T-helper 17 cell (primary cell): ENCODE results near the gene ELK1. TPM values are rescaled to one million over a fixed set of nuclear protein-coding genes. Genes with fewer than 3 reads are reported as not detected.

Source experiments
- ATAC-seq: fragments of 150-1000 bp; cut with Tn5 transposase; 2 replicates; pipeline ENCODE4 v1.10.0; 2021; ENCODE audit warnings: mild to moderate bottlenecking, moderate library complexity
- DNase-seq, 3 donors: peaks; one replicate each; pipeline versions ENCODE4 v3.0.0 to v3.0.0-alpha.2; 2020 to 2021
- H3K9me3 ChIP-seq: one replicate; pipeline ENCODE4 v1.7.0; 2013; ENCODE audit warnings: low read length, mild to moderate bottlenecking; ENCODE audit not compliant: control insufficient read depth, poor library complexity, severe bottlenecking
- H3K27ac Mint-ChIP-seq: one replicate; pipeline ENCODE4 v1.8.0; 2022; ENCODE audit warnings: mild to moderate bottlenecking, moderate library complexity, mixed read lengths
- H3K27me3 Mint-ChIP-seq: one replicate; pipeline ENCODE4 v1.8.0; 2022; ENCODE audit warnings: mixed read lengths
- H3K36me3 Mint-ChIP-seq: one replicate; pipeline ENCODE4 v1.8.0; 2022; ENCODE audit warnings: low read depth, mixed read lengths
- H3K4me1 Mint-ChIP-seq: one replicate; pipeline ENCODE4 v1.8.0; 2022; ENCODE audit warnings: mild to moderate bottlenecking, mixed read lengths
- H3K4me3 Mint-ChIP-seq: one replicate; pipeline ENCODE4 v1.8.0; 2022; ENCODE audit warnings: mild to moderate bottlenecking, moderate library complexity, mixed read lengths
- total RNA-seq, 4 donors: library from RNA in 2 of 4; stranded (reverse) in 2 of 4; gene quantifications; one replicate each; pipeline ENCODE4 v1.2.3 and lab custom pipeline; 2022 to 2026

ELK1 gene
- total RNA-seq, 2 donors from 2014 or later = 33.0 to 33.2 TPM

- H3K27me3 Mint-ChIP-seq = no peaks in the 10 kb centered on the region
- no peaks in the 10 kb centered on the region for H3K9me3 ChIP-seq
- H3K36me3 Mint-ChIP-seq = peaks cover 3% of the 10 kb centered on the region
- H3K27ac Mint-ChIP-seq = no peak overlapping the region
- ATAC-seq = no peak
- no peak for DNase-seq
- no peak overlapping the region for H3K4me3 Mint-ChIP-seq
- H3K4me1 Mint-ChIP-seq = peaks cover 17% of the 10 kb centered on the region
Observed at GRCh38 chrX:47634871-47635575, 15.3 kb downstream of the ELK1 start.

DNA sequence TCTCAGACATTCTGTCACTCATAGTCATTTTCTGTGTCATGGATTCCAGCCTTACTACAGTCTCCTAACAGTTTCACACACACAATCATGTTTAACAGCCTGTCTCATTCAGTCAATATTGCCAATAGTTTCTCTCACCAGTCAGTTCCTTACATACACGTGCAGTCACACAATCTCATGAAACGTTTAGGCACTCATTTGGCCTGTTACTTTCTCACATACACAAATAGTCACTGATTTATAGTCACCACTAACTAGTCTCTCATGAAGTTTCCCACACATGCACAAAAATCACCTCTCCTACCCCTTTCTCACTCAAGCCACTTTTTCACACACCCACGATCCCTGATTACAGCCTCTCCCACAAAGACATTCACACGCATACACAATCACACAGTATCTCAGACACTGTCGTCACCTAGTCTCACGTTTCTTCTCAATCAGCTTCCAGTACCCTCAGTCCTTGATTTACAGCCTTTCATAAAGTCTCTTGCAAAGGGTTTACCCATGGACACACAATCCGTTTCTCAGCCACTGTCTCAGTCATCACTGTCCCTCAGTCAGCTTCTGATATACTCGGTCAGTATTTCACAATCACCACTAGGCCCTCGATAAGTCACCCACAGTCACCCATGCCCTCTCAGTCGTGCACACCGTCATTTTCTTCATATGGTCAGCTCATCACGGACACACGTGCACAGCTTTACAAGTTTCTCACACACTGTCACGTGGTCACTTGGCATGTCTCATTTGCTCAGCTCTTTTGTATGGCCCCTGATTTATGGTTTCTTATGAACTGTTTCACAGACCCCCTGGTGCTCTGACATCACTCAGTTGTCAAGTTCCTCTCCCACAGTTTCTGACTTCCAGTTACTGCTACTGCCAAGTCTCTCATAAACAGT lies 16.4 kb downstream of the ELK1 start:
- no peak for ATAC-seq
- H3K36me3 Mint-ChIP-seq = no peaks in the 10 kb centered on the region

DNA sequence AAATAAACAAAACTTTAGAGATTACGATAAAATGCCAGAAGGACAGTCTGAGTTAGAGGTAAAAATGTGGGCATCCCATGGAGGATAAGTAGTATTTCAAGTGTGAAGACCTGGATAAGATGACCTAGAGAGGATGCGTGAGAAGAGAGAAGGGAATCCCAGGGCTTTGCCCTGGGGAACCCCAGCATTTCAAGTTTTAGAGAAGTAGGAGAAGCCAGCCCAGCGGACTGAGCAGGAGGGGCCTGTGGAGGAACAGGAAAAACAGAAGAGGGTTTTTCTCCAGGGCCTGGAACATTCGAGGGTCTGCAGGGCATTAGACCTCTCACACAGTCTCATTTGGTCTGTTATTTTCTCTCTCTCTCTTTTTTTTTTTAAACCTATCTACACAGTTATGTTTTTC lies 17.7 kb downstream of the ELK1 start:
- H3K36me3 Mint-ChIP-seq = no peaks in the 10 kb centered on the region
- no peak for DNase-seq
- no peaks in the 10 kb centered on the region for H3K9me3 ChIP-seq
- no peak for ATAC-seq
- H3K4me3 Mint-ChIP-seq = no peak overlapping the region
- peaks cover 21% of the 10 kb centered on the region for H3K4me1 Mint-ChIP-seq
- H3K27me3 Mint-ChIP-seq = no peaks in the 10 kb centered on the region
- H3K27ac Mint-ChIP-seq = no peak overlapping the region

More for the DNA sequence above, 16.4 kb downstream of the ELK1 start:
- Mint-ChIP-seq H3K4me3 (no peak overlapping the region), H3K27me3 (no peaks in the 10 kb centered on the region), H3K4me1 (peaks cover 18% of the 10 kb centered on the region), H3K27ac (no peak overlapping the region)
- no peak for DNase-seq
- H3K9me3 ChIP-seq = no peaks in the 10 kb centered on the region

- Mint-ChIP-seq H3K27me3 (no peaks in the 10 kb centered on the region), H3K27ac (no peak overlapping the region), H3K4me1 (peaks cover 17% of the 10 kb centered on the region), H3K36me3 (no peaks in the 10 kb centered on the region), H3K4me3 (no peak overlapping the region)
- H3K9me3 ChIP-seq = no peaks in the 10 kb centered on the region
- ATAC-seq (no peak), DNase-seq (no peak)
Observed at GRCh38 chrX:47631676-47632075, 18.7 kb downstream of the ELK1 start.

- Mint-ChIP-seq H3K4me1 (peaks cover 18% of the 10 kb centered on the region), H3K27me3 (no peaks in the 10 kb centered on the region), H3K36me3 (no peaks in the 10 kb centered on the region), H3K4me3 (peak within 1 kb of the TSS; percentile 86), H3K27ac (peak within 1 kb of the TSS; percentile 82)
- ATAC-seq = peak; percentile 65
- no peak for DNase-seq
- H3K9me3 ChIP-seq = no peaks in the 10 kb centered on the region
Observed at GRCh38 chrX:47629419-47630200, 20.8 kb downstream of the ELK1 start, which contains the start of gene CFP. Gene CFP (minus strand): TSS chrX:47629930. CDS start chrX:47629844, 86 bp downstream.

GRCh38 chrX:47628982-47629381 lies 21.4 kb downstream of the ELK1 start:
- H3K27ac Mint-ChIP-seq = peak overlapping the region; percentile 54
- peak overlapping the region; percentile 86 for H3K4me3 Mint-ChIP-seq
- DNase-seq (no peak), ATAC-seq (peak; percentile 68)
- no peaks in the 10 kb centered on the region for H3K9me3 ChIP-seq
- H3K36me3 Mint-ChIP-seq = no peaks in the 10 kb centered on the region
- no peaks in the 10 kb centered on the region for H3K27me3 Mint-ChIP-seq
- H3K4me1 Mint-ChIP-seq = peaks cover 20% of the 10 kb centered on the region

DNA sequence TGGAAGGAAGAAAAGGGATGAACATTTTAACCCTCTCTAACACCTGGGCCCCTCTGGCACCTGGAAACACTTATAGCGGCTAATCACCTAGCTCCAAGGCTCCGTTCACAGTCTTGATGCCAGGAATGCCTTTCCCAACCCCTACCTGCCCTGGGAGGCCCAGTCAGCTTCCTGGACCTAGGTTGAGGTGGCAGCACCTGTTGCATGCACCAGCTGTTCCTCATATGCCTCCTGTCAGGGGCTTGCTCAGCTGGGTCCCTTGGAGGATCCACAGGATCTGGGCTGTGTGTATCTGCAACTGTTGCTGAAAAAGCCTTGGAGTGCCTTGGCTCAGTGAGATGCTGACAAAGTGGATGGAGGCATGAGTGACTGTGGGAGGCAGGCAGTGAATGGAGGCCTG lies 25.0 kb downstream of the ELK1 start:
- no peak overlapping the region for H3K27ac Mint-ChIP-seq
- H3K36me3 Mint-ChIP-seq = no peaks in the 10 kb centered on the region
- H3K9me3 ChIP-seq = no peaks in the 10 kb centered on the region
- peak overlapping the region; percentile 19 for H3K4me3 Mint-ChIP-seq
- peaks cover 22% of the 10 kb centered on the region for H3K4me1 Mint-ChIP-seq
- ATAC-seq = no peak
- DNase-seq = no peak
- H3K27me3 Mint-ChIP-seq = no peaks in the 10 kb centered on the region

DNA sequence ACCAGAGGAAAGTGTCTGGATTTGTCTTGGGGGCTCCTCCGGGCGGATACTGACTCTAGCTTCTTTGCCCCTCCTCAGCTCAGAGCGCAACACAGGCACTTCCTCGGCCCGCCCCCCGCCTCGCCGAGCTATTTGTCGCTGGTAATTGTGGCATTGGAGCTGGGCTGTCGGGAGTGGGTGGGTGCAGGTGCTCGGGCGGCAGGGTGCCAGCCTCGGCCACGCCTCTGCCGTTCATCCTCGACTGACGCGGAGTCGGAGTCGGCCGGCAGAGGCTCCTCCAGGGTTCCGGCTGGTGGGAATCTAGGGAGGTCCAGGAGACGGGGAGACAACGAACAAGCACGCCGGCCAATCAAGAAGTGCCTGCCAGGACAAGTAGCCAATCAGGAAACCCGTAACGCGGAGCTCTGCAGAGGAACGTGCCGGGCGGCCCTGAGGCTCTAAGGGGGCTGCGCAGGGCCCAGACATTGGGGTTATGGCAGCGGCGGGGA lies 26.8 kb downstream of the ELK1 start:
- peak; percentile 53 for ATAC-seq
- H3K27me3 Mint-ChIP-seq = no peaks in the 10 kb centered on the region

DNA sequence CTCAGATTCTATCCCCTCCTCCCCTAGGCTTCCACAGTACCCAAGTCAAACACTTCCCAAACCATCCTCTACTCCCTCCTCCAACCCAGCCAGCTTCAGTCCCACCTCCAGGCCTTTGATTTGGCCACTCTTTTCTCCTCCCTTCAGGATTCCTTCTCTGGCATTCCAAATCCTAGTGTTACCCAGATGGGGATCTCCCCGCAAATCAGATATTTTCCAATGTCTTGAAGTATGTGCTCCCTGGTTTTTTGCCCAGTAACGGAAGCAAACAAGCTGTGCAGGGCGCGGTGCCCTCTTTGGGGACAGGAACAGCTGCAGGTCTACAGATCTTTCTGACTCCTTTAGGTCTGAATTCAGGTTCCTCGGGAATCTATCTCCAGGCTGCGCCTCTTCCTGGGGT lies 28.5 kb downstream of the ELK1 start:
- Mint-ChIP-seq H3K27ac (no peak overlapping the region), H3K27me3 (no peaks in the 10 kb centered on the region), H3K36me3 (no peaks in the 10 kb centered on the region), H3K4me1 (peaks cover 6% of the 10 kb centered on the region), H3K4me3 (peak overlapping the region; percentile 26)
- ATAC-seq (no peak), DNase-seq (no peak)
- H3K9me3 ChIP-seq = no peaks in the 10 kb centered on the region

More for the DNA sequence above, 26.8 kb downstream of the ELK1 start:
- Mint-ChIP-seq H3K36me3 (no peaks in the 10 kb centered on the region), H3K4me3 (peak overlapping the region; percentile 76), H3K4me1 (peaks cover 10% of the 10 kb centered on the region), H3K27ac (no peak overlapping the region)
- H3K9me3 ChIP-seq = no peaks in the 10 kb centered on the region
- peak in 1 of 3 donors; percentile 11 for DNase-seq

- Mint-ChIP-seq H3K36me3 (no peaks in the 10 kb centered on the region), H3K4me1 (peaks cover 6% of the 10 kb centered on the region), H3K27me3 (no peaks in the 10 kb centered on the region), H3K4me3 (peak overlapping the region; percentile 31), H3K27ac (peak overlapping the region; percentile 11)
- H3K9me3 ChIP-seq = no peaks in the 10 kb centered on the region
- DNase-seq (no peak), ATAC-seq (no peak)
Observed at GRCh38 chrX:47620303-47620685, 30.1 kb downstream of the ELK1 start.

DNA sequence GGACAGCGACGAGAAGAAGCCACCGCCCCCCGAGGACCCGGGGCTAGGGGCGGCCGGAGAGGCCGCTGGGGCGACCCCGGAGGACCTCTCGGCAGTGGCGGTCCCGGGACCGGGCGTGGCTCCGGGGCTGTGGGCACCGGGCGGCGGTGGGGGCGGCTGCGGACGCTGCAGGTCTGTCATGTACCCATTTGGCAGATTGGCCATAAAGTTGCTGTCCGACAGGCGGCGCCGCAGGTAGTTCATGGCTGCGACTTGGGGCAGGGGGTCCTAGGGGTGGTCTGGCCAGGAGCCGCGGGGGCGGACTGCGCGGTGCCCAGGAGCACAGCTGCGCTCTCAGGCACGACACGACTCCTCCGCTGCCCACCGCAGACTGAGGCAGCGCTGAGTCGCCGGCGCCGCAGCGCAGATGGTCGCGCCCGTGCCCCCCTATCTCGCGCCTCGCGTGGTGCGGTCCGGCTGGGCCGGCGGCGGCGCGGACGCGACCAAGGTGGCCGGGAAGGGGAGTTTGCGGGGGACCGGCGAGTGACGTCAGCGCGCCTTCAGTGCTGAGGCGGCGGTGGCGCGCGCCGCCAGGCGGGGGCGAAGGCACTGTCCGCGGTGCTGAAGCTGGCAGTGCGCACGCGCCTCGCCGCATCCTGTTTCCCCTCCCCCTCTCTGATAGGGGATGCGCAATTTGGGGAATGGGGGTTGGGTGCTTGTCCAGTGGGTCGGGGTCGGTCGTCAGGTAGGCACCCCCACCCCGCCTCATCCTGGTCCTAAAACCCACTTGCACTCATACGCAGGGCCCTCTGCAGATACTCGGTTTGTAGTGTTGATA lies 30.7 kb downstream of the ELK1 start, which contains the start of gene SYN1:
TSS of gene SYN1 (minus strand) at position 372 of the 817 bp plus-strand sequence. CDS start at position 243, 129 bp downstream.
- peak; percentile 90 for ATAC-seq
- no peaks in the 10 kb centered on the region for H3K9me3 ChIP-seq
- Mint-ChIP-seq H3K4me1 (peaks cover 6% of the 10 kb centered on the region), H3K27ac (peak within 1 kb of the TSS; percentile 11), H3K36me3 (no peaks in the 10 kb centered on the region), H3K27me3 (no peaks in the 10 kb centered on the region), H3K4me3 (peak within 1 kb of the TSS; percentile 64)
- peak; percentile 69 to 74 (median 72) for DNase-seq

DNA sequence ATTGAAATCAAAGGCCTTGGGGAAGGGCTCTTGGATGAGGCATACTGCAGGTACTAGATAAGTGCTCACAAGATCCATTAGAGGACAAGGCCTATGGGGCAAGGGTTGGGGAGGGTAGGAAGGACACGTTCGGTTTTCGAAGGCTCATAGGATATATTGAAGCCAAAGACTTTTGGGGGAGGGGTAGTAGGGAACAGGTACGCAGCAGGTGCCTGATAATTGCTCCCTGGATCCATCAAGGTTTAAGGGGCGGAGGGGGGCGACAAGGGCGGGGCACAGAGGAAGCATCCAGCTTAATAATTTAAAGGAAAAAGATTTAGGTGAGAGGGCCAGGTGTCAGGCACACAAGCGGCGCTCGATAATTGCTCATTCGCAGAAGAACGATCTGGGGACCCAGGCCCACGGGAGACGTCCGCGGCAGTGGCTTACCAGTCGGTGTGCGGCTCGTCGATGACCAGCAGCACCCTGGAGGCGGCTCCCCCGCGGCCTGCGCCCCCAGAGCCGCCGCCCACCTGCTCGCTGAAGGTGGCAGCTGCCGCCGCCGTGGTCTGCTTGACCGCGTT lies 31.4 kb downstream of the ELK1 start:
- H3K4me1 Mint-ChIP-seq = peaks cover 4% of the 10 kb centered on the region
- H3K36me3 Mint-ChIP-seq = no peaks in the 10 kb centered on the region
- DNase-seq (no peak), ATAC-seq (no peak)
- no peak overlapping the region for H3K27ac Mint-ChIP-seq
- H3K9me3 ChIP-seq = no peaks in the 10 kb centered on the region
- peak overlapping the region; percentile 64 for H3K4me3 Mint-ChIP-seq
- H3K27me3 Mint-ChIP-seq = no peaks in the 10 kb centered on the region
